ENCODE results near the gene GTF3C1.

- TF ChIP-seq, protein P1, sequence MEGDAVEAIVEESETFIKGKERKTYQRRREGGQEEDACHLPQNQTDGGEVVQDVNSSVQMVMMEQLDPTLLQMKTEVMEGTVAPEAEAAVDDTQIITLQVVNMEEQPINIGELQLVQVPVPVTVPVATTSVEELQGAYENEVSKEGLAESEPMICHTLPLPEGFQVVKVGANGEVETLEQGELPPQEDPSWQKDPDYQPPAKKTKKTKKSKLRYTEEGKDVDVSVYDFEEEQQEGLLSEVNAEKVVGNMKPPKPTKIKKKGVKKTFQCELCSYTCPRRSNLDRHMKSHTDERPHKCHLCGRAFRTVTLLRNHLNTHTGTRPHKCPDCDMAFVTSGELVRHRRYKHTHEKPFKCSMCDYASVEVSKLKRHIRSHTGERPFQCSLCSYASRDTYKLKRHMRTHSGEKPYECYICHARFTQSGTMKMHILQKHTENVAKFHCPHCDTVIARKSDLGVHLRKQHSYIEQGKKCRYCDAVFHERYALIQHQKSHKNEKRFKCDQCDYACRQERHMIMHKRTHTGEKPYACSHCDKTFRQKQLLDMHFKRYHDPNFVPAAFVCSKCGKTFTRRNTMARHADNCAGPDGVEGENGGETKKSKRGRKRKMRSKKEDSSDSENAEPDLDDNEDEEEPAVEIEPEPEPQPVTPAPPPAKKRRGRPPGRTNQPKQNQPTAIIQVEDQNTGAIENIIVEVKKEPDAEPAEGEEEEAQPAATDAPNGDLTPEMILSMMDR (IDR thresholded peaks at IDR 0.05) = no peak
- no peak for TF ChIP-seq POLR2A (IDR thresholded peaks at IDR 0.05)
Observed at GRCh38 chr16:27410761-27411160, 139.0 kb downstream of the GTF3C1 start.

Data from thyroid gland (tissue), 4 donors.